Stimulated activated naive CD4-positive, alpha-beta T cell treated with Interleukin-2 at 50 U/mL for 16 hours (primary cell): ENCODE data around the gene DES.

Experiments used
- DNase-seq: peaks from one replicate; lab custom pipeline; 2025; lab: John Stamatoyannopoulos, UW

Gene DES

DNA sequence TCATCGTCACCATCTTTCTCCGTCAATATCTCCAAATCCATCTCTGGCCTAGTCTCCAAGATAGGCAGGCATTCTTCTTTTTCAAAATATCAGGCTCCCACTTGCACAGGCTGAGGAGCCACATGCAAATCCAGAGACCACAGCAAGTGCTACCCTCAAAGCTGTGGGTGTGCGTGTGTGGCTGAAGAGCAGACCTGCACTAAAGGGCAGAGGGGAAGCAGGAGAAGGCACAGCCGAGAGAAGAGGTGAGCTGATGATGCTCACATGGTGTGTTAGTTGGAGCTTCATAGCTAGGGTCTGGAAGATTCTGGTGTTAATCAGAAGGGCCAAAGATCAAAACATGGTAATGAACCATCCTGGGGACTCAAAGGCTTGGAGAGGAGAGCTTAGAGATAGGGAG is 20.3 kb downstream of the DES start:
- no peak for DNase-seq

DNA sequence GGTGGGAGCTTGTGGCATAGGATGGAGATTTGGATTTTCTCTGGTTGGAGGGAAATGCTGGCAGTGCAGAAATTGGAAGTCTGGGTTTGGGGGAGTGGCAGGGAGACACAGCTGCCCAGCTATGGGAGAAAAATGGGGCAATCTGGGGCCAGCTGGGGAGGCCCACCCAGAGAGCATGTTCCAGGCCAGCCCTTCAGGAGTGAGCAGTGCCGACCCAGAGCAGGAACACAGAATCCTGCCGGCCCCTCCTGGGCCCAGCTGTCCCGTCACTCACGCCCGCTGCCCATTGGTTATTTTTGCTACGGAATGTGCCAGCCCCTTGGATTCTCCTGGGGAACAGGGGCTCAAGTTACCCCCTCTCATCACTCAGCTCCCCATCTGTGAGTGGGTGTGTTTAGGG is 21.3 kb downstream of the DES start:
- DNase-seq = no peak

DNA sequence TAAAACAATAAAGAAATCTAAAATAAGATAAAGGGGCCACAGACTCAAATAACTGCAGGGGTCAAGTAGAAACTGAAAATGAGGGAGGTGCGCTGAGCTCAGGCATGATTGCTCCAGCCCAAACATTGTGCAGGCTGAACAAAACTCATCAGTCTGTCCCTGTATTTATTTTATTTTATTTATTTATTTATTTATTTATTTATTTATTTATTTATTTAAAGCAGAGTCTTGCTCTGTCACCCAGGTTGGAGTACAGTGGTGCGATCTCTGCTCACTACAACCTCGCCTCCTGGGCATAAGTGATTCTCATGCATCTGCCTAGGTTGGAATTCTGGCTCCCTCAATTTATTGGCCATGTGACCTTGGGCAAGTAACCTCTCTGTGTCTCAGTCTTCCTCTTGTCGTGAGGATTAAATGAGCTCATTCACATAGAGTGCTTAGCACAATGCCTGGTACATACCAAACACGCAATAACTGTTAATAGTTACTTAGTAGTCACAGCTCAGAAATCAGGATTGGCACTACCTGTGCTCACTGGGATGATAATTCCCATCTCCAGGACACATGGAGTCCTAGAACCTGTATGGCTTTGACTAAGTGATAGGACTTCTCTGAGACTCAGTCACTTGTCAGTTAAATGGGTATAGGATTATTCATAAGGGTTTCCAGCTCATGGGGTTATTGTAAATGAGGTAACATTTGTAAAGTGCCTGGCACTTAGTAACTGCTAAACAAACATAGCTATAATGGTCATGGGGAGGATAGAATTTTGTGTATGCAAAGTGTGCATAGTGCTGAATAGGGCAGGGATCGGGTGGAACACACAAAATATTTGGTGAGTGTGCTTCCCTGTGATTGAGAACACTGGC is 22.4 kb downstream of the DES start:
- DNase-seq = no peak

- DNase-seq = peak; percentile 57
Observed at GRCh38 chr2:219441451-219442255, 23.5 kb downstream of the DES start.

DNA sequence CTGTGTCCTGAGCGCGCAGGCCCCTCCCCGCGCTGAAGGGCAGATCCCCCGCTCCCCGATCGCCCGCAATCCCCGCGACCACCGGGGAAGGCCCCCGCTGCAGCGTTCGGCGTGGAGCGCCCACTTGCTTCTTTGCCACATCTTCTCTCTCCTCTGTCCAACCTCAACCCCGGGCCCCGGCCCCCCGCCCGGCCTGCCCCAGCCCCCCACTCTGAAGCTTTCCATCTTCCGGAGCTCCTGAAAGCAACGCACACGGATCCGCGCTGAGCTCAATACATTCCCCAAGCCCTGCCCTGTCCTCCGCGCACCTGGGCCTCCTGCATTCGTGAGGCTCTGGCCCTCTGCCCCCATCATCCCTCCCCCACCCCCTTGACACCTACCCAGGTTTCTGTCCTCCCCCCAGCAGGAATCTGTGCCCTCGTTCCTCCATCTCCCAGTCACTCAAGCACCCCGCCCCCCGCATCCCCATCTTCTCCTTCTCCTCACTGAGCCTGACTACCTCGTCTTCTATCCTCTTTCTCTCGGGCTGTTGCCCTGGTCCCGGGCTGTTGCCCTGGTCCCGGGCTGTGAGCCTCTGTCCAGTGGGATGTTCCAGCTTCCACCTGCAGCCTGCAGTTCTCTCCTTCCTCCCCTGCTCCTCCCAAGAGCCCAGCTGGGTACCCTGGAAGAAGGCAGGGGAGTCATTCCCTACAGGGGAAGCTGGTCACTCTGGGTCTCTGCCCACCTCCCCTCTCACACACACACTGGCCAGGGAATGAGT is 24.3 kb downstream of the DES start:
- DNase-seq = no peak

- DNase-seq = no peak
Observed at GRCh38 chr2:219443016-219443696, 25.0 kb downstream of the DES start.

- DNase-seq = no peak
Observed at GRCh38 chr2:219443697-219444023, 25.5 kb downstream of the DES start.

DNA sequence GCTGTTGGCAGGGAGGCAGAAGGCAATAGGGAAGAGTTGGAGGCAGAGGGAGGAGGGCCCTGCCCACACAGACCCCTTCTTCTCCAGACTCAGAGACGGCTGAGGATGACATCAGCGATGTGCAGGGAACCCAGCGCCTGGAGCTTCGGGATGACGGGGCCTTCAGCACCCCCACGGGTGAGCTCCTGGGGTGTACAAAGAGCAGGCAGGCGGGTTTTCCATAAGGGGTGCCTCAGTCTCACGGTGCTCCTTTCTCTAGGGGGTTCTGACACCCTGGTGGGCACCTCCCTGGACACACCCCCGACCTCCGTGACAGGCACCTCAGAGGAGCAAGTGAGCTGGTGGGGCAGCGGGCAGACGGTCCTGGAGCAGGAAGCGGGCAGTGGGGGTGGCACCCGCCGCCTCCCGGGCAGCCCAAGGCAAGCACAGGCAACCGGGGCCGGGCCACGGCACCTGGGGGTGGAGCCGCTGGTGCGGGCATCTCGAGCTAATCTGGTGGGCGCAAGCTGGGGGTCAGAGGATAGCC is 26.5 kb downstream of the DES start:
- DNase-seq = no peak

GRCh38 chr2:219445220-219445640 is 27.1 kb downstream of the DES start:
- no peak for DNase-seq

DNA sequence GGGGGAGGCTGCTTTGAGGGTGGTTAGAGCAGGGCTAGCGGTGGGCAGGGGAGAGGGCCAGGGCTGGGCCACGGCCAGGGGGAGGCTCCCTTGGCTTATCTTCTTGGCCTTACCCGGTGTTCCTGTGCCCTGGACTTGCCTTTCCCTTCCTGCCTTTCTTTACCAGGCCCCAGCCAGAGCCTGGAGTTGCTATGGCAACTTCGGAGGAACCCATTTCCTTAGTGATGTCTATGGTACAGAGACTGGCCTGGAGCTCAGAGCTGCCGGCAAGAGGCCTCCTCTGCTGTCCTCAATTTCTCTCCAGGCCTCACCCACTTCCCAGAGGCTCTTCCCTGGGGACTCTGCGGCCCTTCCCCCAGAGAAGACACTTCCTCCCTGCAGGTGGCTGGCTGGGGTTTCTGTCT is 27.9 kb downstream of the DES start:
- no peak for DNase-seq

DNA sequence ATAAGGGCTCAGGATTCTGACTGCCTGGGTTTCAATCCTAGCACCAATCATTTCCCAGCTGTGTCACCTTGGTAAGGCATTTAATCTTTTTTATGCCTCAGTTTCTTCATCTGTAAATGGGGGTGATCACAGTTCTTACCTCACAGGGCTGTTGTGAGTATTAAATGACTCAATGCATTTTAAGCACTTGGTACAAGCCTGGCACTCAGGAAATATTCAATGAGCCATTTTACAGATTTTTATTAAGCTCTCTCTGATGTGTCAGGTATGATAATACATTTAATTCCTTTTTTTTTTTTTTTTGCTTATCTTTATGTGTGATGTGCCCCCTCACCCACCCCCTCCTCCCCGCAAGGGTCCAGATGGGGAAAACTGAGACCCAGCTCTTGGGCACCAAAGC is 28.5 kb downstream of the DES start:
- DNase-seq = no peak

GRCh38 chr2:219447242-219448098 is 29.3 kb downstream of the DES start:
- DNase-seq = no peak

DNA sequence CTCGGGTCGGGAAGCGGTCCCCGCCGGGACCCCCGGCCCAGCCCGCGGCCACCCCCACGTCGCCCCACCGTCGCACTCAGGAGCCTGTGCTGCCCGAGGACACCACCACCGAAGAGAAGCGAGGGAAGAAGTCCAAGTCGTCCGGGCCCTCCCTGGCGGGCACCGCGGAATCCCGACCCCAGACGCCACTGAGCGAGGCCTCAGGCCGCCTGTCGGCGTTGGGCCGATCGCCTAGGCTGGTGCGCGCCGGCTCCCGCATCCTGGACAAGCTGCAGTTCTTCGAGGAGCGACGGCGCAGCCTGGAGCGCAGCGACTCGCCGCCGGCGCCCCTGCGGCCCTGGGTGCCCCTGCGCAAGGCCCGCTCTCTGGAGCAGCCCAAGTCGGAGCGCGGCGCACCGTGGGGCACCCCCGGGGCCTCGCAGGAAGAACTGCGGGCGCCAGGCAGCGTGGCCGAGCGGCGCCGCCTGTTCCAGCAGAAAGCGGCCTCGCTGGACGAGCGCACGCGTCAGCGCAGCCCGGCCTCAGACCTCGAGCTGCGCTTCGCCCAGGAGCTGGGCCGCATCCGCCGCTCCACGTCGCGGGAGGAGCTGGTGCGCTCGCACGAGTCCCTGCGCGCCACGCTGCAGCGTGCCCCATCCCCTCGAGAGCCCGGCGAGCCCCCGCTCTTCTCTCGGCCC is 30.1 kb downstream of the DES start:
- no peak for DNase-seq

GRCh38 chr2:219448776-219449341 is 30.7 kb downstream of the DES start:
- no peak for DNase-seq

DNA sequence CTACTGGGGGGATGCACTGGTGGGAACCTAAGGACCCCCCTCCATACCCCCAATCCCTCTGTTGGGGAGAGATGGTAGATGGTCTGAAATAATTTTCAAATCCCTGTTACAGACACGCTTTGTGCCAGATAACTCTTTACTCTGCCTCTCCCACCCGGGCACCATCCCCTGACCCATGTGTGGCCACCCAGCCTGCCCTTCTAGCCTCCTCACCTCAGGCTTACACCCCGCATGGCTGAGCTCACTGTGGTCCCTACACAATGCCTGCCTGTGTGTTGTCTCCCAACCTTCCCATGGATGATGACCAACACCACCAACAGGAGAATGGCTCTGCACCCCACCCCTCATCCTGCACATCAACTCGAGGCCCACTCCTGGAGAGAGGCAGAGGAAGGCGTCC is 31.4 kb downstream of the DES start:
- DNase-seq = no peak

GRCh38 chr2:219451661-219452360 is 33.6 kb downstream of the DES start:
- DNase-seq = no peak

DNA sequence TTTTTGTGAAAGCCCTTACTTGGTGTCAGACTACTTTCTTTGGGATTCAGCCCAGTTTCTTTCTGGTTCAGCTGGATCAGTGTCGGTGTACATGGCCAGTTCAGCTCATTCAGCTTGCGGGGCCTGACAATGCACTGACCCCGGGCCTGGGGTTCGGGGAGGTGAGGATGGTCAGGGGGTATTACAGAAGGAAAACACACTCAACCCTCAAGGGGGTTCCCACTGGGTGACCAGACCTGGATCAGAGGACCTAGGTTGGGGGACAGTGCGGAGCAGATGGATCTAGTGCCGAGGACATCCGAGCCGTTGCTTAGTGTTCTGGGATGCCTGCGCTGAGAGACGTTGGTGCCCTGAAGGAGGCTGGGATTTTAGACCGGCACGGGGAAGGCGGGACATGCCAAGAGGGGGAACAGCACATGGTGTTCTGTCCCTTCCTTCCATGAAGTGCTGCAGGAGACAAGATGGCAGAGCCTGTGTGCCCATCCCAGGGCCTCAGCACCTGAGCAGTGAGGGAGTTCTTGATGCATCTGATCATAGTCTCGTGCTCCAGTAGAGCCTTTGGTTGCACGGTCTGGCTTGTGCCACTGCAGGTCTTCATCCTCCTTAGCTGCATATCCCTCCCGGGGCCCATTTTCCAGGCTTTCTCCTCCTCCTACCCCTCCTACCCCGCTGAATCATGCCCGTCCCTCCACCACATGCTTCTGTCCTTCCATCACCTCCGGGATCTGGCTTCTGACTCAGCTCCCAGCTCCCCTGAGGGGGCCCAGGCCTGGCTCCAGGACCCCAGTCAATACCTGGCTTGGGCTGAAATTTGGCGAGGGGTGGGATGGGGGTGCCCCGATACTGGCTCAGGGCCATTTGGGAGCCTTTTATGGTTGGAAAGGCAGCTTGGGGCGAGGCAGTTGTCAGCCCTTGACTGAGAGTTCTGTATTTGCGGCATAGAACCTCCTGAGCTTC is 34.5 kb downstream of the DES start:
- no peak for DNase-seq
